ENCODE data around the gene PPP1R2C.

Gene PPP1R2C

GRCh38 chrX:42778096-42778495 lies at the start of gene PPP1R2C:
TSS of gene PPP1R2C (minus strand) at chrX:42778163. CDS start at chrX:42778079, 84 bp downstream.
- DNase-seq (ENCODE audit: low spot score), result no peak

GRCh38 chrX:42825201-42825600 lies 47.2 kb upstream of the PPP1R2C start:
- peak; percentile 35 for DNase-seq (ENCODE audit: low spot score)

GRCh38 chrX:42824541-42824940 lies 46.6 kb upstream of the PPP1R2C start:
- DNase-seq (ENCODE audit: low spot score), result no peak

- DNase-seq (ENCODE audit: low spot score), result no peak
Observed at GRCh38 chrX:42823443-42823842, 45.5 kb upstream of the PPP1R2C start.

- no peak for DNase-seq (ENCODE audit: low spot score)
Observed at GRCh38 chrX:42821803-42822443, 44.0 kb upstream of the PPP1R2C start.

- DNase-seq (ENCODE audit: low spot score), result no peak
Observed at GRCh38 chrX:42818151-42818921, 40.4 kb upstream of the PPP1R2C start.

GRCh38 chrX:42809569-42809968 lies 31.6 kb upstream of the PPP1R2C start:
- DNase-seq (ENCODE audit: low spot score), result no peak

GRCh38 chrX:42807393-42807792 lies 29.4 kb upstream of the PPP1R2C start:
- DNase-seq (ENCODE audit: low spot score), result no peak

GRCh38 chrX:42804524-42804923 lies 26.6 kb upstream of the PPP1R2C start:
- peak; percentile 2 for DNase-seq (ENCODE audit: low spot score)

- no peak for DNase-seq (ENCODE audit: low spot score)
Observed at GRCh38 chrX:42803320-42803719, 25.4 kb upstream of the PPP1R2C start.

- peak; percentile 25 for DNase-seq (ENCODE audit: low spot score)
Observed at GRCh38 chrX:42797651-42798269, 19.8 kb upstream of the PPP1R2C start.

- DNase-seq (ENCODE audit: low spot score), result no peak
Observed at GRCh38 chrX:42783451-42783850, 5.5 kb upstream of the PPP1R2C start.

GRCh38 chrX:42776195-42776594 lies 1.8 kb downstream of the PPP1R2C start:
- DNase-seq (ENCODE audit: low spot score), result no peak

- DNase-seq (ENCODE audit: low spot score), result no peak
Observed at GRCh38 chrX:42772874-42773273, 5.1 kb downstream of the PPP1R2C start.

GRCh38 chrX:42771506-42772335 lies 6.2 kb downstream of the PPP1R2C start:
- DNase-seq (ENCODE audit: low spot score), result no peak

- DNase-seq (ENCODE audit: low spot score), result no peak
Observed at GRCh38 chrX:42770566-42770965, 7.4 kb downstream of the PPP1R2C start.

GRCh38 chrX:42759881-42760280 lies 18.1 kb downstream of the PPP1R2C start:
- DNase-seq (ENCODE audit: low spot score), result no peak

GRCh38 chrX:42755815-42756214 lies 22.1 kb downstream of the PPP1R2C start:
- no peak for DNase-seq (ENCODE audit: low spot score)

- no peak for DNase-seq (ENCODE audit: low spot score)
Observed at GRCh38 chrX:42754603-42755002, 23.4 kb downstream of the PPP1R2C start.

- DNase-seq (ENCODE audit: low spot score), result no peak
Observed at GRCh38 chrX:42754115-42754514, 23.8 kb downstream of the PPP1R2C start.

- no peak for DNase-seq (ENCODE audit: low spot score)
Observed at GRCh38 chrX:42752730-42753129, 25.2 kb downstream of the PPP1R2C start.

GRCh38 chrX:42751573-42751972 lies 26.4 kb downstream of the PPP1R2C start:
- DNase-seq (ENCODE audit: low spot score), result no peak
